Raji (cell line): ENCODE measurements around the gene TMEM132E.

Experiments
- POLR2A ChIP-seq: IDR thresholded peaks from 2 replicates; pipeline ENCODE4 v1.6.1; 2011; ENCODE audit warnings: low read depth, low read length, control low read depth; ENCODE audit not compliant: insufficient read depth

TMEM132E gene, protein sequence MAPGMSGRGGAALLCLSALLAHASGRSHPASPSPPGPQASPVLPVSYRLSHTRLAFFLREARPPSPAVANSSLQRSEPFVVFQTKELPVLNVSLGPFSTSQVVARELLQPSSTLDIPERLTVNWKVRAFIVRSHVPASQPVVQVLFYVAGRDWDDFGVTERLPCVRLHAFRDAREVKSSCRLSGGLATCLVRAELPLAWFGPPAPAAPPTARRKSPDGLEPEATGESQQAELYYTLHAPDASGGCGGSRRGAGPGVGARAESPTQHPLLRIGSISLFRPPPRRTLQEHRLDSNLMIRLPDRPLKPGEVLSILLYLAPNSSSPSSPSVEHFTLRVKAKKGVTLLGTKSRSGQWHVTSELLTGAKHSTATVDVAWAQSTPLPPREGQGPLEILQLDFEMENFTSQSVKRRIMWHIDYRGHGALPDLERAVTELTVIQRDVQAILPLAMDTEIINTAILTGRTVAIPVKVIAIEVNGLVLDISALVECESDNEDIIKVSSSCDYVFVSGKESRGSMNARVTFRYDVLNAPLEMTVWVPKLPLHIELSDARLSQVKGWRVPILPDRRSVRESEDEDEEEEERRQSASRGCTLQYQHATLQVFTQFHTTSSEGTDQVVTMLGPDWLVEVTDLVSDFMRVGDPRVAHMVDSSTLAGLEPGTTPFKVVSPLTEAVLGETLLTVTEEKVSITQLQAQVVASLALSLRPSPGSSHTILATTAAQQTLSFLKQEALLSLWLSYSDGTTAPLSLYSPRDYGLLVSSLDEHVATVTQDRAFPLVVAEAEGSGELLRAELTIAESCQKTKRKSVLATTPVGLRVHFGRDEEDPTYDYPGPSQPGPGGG (N-terminal part only)

DNA sequence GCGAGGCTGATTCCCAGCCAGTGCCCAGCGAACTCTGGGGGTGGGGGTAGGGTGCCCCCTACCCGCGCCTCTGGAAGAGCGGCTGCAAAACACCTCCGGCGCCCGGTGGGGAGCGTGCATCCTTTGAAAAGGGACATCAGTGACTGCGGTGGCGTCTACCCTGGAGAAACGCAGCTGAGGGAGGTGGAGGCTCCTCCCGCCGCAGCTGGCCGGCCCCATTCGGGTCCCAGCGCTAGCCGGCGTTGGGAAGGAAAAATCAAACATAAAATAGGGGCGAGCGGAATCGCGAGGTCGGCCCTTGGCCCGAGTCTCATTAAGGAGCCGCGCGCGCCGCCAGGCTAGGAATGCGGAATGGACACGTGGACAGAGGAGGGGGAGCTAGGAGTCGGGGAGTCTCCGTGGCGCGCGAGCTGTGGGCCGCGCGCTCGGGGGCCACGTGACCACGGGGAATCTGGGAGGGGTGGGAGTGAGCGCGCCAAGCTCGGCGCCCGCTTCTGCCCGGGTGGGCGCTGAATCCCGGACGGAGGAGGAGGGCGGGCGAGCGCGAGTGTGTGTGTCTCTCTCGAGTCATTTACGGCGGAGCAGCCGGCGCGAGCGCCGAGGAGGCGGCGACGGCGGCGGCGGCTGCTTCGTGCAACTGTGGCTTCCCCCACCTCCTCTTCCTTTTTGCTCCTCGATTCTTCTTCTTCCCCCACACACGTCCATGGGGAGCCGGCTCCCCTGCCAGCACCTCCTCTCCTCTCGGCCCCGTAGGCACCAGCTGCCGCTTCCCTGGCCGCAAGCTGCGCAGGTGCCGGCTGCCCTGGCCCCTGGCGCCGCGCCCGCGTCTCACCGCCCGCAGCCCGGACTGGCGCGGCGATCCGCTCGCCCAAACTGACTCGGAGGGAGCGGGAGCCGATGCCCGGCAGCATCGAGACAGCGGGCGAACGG, at the start of gene TMEM132E:
Gene TMEM132E, plus strand, starts transcription at position 566 of the 930 bp plus-strand sequence. CDS start 1,495 bp downstream, outside the sequence.
- TF ChIP-seq POLR2A, result no peak

GRCh38 chr17:34530918-34531317, 48.5 kb upstream of the TMEM132E start:
- no peak for TF ChIP-seq POLR2A

DNA sequence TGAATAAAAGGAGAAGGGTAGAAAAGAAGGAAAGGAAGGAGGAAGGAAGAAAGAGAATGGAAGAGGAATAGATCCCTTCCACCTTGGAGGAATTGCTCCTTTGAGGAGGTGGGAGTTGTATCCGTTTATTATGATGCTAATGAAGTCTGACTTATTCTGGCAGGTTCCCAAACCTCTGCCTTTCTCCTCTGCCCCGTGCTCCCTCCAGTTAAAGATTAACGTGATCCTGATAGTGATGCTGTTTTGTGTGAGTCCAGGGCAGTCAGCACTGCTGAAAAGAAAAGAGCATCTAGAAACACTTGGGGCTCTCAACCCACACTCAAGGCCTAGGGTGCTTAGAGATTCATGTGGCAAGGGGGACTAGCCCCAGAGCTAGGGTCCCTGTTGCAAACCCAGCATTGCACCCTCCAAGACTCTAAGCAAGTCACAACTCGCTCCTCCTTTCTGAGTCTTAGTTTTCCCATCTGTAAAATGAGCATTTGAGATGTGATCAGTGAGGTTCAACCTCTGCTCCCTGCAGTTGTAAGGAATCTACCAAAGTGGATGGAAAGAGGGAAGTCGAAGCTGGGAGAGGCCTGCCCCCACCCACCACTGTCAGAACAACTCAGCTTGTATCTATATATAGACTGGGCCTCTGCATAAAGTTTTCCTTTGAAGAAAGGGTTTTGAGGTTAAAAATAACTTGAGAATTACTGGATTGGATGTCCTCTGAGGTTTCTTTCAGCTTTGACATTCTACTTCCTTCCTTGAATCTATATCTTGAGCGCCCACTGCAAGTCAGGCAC, 46.9 kb upstream of the TMEM132E start:
- no peak for TF ChIP-seq POLR2A

DNA sequence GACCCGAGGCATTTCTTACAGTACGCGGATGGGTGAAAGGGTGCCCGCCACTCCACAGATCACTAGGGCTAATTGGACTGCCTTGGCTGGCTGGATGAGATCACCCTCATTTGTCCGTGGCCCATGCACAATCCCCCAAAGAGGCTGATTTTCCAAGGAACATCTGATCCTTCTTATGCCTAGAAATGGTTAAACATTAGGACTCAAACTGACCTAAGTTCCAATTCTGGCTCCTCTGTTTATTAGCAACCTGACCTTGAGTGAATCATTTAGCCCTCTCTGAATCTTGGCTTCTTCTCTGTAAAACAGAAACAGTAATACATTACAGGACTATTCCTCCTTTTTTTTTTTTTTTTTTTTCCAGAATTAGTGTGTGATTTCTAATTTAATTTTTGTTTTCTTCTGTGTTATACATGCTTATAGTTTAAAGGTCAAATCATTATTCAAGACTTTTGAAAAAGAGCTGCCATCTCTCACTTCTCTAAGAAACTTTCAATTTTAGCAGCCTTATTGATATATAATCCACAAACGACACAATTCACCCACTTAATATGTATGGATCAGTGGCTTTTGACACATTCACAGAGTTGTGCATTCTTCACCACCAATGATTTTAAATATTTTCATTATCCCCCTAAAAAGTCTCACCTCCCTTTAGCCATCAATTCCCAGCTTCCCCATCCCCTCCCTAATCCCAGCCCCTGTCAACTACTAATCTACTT, 45.4 kb upstream of the TMEM132E start:
- TF ChIP-seq POLR2A, result no peak

DNA sequence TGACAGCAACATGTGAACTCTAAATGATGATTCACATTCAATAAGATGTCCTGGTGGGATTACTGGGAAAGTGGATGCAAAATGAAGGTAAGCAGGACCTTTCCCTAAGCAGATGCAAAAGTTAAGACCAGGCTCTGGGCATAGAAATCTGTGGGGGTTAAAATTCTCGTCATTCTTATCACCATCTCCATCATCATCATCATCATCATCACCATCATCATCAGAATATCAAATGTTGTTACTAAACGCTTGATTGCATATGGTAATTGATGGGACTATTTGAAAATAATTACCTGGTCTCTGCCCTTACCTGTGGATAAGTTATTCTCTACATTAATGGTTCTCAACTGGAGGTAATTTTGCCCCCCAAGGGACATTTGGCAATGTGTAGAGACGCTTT, 41.9 kb upstream of the TMEM132E start:
- TF ChIP-seq POLR2A, result no peak

- no peak for TF ChIP-seq POLR2A
Measured at GRCh38 chr17:34539881-34540280, 39.5 kb upstream of the TMEM132E start.

- TF ChIP-seq POLR2A, result no peak
Measured at GRCh38 chr17:34542700-34543336, 36.6 kb upstream of the TMEM132E start.

- no peak for TF ChIP-seq POLR2A
Measured at GRCh38 chr17:34547453-34548063, 31.8 kb upstream of the TMEM132E start.

DNA sequence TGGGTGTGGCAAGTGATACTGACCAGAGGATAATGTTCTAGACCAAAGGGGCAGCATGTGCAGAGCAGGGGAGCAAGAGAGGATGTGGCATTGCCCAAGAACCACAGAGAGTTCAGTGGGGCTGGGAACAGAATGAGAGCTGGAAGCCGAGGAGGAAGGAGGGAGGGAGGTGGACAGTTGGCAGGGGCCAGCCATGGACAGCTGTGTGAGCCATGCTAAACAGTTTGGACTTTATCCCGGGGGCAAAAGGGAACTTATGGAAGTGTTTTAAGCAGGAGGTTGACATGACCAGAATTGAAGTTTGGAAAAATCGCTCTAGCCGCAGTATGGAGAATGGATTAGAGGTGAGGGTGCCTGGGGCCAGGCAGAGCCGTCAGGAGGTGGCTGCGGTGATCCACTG, 29.4 kb upstream of the TMEM132E start:
- TF ChIP-seq POLR2A, result no peak

GRCh38 chr17:34553907-34554306, 25.5 kb upstream of the TMEM132E start:
- no peak for TF ChIP-seq POLR2A

- no peak for TF ChIP-seq POLR2A
Measured at GRCh38 chr17:34556384-34556783, 23.0 kb upstream of the TMEM132E start.

- no peak for TF ChIP-seq POLR2A
Measured at GRCh38 chr17:34556931-34557330, 22.5 kb upstream of the TMEM132E start.

DNA sequence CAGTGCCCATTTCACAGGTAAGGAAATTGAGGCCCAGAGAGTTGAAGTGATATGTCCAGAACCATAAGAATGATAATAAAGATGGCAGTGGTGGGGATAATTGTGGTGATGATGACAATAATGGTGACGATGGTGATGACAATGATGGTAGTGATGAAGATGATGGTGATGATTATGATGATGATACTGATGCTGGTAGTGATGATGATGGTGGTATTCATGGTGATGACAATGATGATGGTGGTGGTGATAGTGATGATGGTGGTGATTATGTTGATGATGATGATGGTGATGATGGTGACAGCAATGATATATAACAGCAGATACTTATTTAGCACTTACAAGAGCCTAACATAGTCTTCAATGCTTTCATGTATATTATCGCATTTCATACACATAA, 18.1 kb upstream of the TMEM132E start:
- TF ChIP-seq POLR2A, result no peak

GRCh38 chr17:34562387-34562786, 17.0 kb upstream of the TMEM132E start:
- no peak for TF ChIP-seq POLR2A
